ENCODE data around the gene HSD17B12. TPM values are rescaled to one million over a fixed set of nuclear protein-coding genes. Genes with fewer than 3 reads are reported as not detected.

The HSD17B12 gene
- total and polyA plus RNA-seq, 2 of the 8 experiments (the other 6 are each of a cell fraction or from before 2014, with no cell fraction given) = 46.0 to 121 TPM

DNA sequence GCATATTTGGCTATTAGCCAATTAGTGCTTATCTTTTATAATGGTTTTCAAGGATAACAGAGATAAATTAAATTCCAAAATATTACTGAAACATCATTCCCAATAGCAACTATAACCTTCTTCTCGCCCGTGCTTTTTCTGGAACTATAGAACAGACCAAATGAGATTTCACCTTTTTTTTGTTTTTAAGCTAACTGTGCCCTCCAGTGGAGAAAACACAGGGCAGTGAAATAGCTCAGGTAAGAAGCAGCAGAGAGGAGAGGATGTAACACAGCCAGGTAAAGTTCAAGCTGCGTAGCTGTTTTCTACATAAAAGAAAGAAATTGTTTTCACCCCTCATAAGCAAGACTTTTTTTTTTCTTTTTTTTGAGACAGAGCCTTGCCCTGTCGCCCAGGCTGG lies 28.2 kb downstream of the HSD17B12 start:
- POLR2A ChIA-PET (ENCODE audit: partially characterized antibody) = interaction anchor here (0.6 to 1.0 kb wide), 2 partner anchors 9 to 204 kb away, joined by 3 to 4 read pairs; no protein-coding TSS in a partner anchor
- FAIRE-seq (peak; percentile 24), DNase-seq (ENCODE audit: low read depth in 1 of 2, low spot score in 2 of 2) (no peak)
- H4K20me1 ChIP-seq (replicated peaks in 1 of 2; ENCODE audit: control insufficient read depth in 1 of 2, insufficient read depth in 2 of 2, low read length in 2 of 2) = peaks cover 5 to 9% of the 10 kb centered on the region in 2 experiments
- WGBS, 2 experiments (ENCODE audit: extremely low coverage in 1 of 2, insufficient coverage in 1 of 2, insufficient read length in 1 of 2, insufficient replicate concordance in 2 of 2, low coverage in 1 of 2, low lambda C conversion rate in 2 of 2, missing lambda C conversion rate in 1 of 2) = 57% methylated on average over 4 of the region's 4 CpGs; no CpG with 5 or more reads in 1 of the 2 experiments
- H3K18ac ChIP-seq (ENCODE audit: extremely low read depth, low read length) = no peak overlapping the region
- no peak overlapping the region for H3K27ac ChIP-seq (ENCODE audit: low read depth, low read length)
- no peak overlapping the region for H4K5ac ChIP-seq (ENCODE audit: insufficient read length, low read depth, low read length)
- CTCF ChIA-PET (ENCODE audit: partially characterized antibody) = interaction anchor here (0.6 to 1.8 kb wide), 12 partner anchors 9 to 266 kb away, joined by 3 to 9 read pairs (median 4); no protein-coding TSS in a partner anchor
- H3K56ac ChIP-seq (replicated peaks; ENCODE audit: insufficient read length, low read depth, low read length) = no peak overlapping the region
- no peaks in the 10 kb centered on the region for H3K9me3 ChIP-seq (ENCODE audit: insufficient read depth in 2 of 2, low read depth in 1 of 2, low read length in 1 of 2)
- H2BK12ac ChIP-seq (ENCODE audit: low read depth, low read length) = no peak overlapping the region
- no peaks in the 10 kb centered on the region; a peak in 1 of 8 replicates for H3K36me3 ChIP-seq (ENCODE audit: control insufficient read depth in 2 of 4, insufficient read depth in 4 of 4, low read length in 3 of 4)
- H2BK5ac ChIP-seq (ENCODE audit: low read depth, low read length) = no peak overlapping the region
- H4K8ac ChIP-seq (ENCODE audit: extremely low read depth, insufficient read depth, low read length) = no peak overlapping the region
- no peaks in the 10 kb centered on the region for H3K4me1 ChIP-seq (replicated peaks in 1 of 4; ENCODE audit: control insufficient read depth in 3 of 4, insufficient read depth in 4 of 4, low read length in 3 of 4)
- no peak overlapping the region for H3K14ac ChIP-seq (ENCODE audit: insufficient read length)
- H4K91ac ChIP-seq (replicated peaks; ENCODE audit: insufficient read length, low read length) = no peak overlapping the region
- no peak overlapping the region for H3K4me2 ChIP-seq (ENCODE audit: insufficient read depth in 1 of 2, low read depth in 2 of 2, low read length in 2 of 2)
- H2BK15ac ChIP-seq (ENCODE audit: low read length) = no peak overlapping the region
- H2BK20ac ChIP-seq (ENCODE audit: low read length) = no peak overlapping the region
- no peak overlapping the region for H2BK120ac ChIP-seq (replicated peaks; ENCODE audit: low read depth, low read length)
- H2AFZ ChIP-seq (ENCODE audit: low read length) = no peak overlapping the region
- no peak overlapping the region for H2AK5ac ChIP-seq (ENCODE audit: low read depth, low read length)
- H3K23ac ChIP-seq (ENCODE audit: insufficient read length) = no peak overlapping the region
- no peaks in the 10 kb centered on the region for H3K27me3 ChIP-seq (replicated peaks in 1 of 4; ENCODE audit: control insufficient read depth in 3 of 4, extremely low read depth in 1 of 4, insufficient read depth in 3 of 4, low read length in 3 of 4)
- H3K4me3 ChIP-seq (ENCODE audit: extremely low read depth in 1 of 4, insufficient read depth in 2 of 4, low read depth in 3 of 4, low read length in 4 of 4) = no peak overlapping the region
- peaks cover 0 to 70% of the 10 kb centered on the region in 2 experiments; a peak in 2 of 4 replicates for H3K79me2 ChIP-seq (ENCODE audit: control insufficient read depth in 1 of 2, insufficient read depth in 2 of 2, low read length in 2 of 2)
- no peak overlapping the region for H3K4ac ChIP-seq (replicated peaks; ENCODE audit: insufficient read length, low read depth, low read length)
- H3K79me1 ChIP-seq (ENCODE audit: low read depth, low read length) = peaks cover 6% of the 10 kb centered on the region
- H3K9ac ChIP-seq (replicated peaks in 1 of 4; ENCODE audit: extremely low read depth in 1 of 4, low read depth in 3 of 4, low read length in 3 of 4) = no peak overlapping the region
- H3K23me2 ChIP-seq (ENCODE audit: low read depth, low read length) = peaks cover 2% of the 10 kb centered on the region; the same call in 1 of the 2 replicates
- TF ChIP-seq EZH2 (IDR thresholded peaks at IDR 0.05; ENCODE audit: low read depth, low read length, severe bottlenecking) = no peak
- no peak for TF ChIP-seq YY1 (IDR thresholded peaks at IDR 0.05; ENCODE audit: low read depth, low read length)
- TF ChIP-seq, protein P1, sequence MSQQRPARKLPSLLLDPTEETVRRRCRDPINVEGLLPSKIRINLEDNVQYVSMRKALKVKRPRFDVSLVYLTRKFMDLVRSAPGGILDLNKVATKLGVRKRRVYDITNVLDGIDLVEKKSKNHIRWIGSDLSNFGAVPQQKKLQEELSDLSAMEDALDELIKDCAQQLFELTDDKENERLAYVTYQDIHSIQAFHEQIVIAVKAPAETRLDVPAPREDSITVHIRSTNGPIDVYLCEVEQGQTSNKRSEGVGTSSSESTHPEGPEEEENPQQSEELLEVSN (IDR thresholded peaks at IDR 0.05) = no peak
- TF ChIP-seq SUZ12 (IDR thresholded peaks at IDR 0.05; ENCODE audit: low read length) = no peak

All from H1 (cell line).